Chondrocyte (in vitro differentiated cells): ENCODE data around the gene SIGMAR1. TPM values are rescaled to one million over a fixed set of nuclear protein-coding genes. Genes with fewer than 3 reads are reported as not detected.

Experiments
- DNase-seq: peaks from one replicate; pipeline ENCODE4 v3.0.0; 2021; ENCODE audit warnings: mixed read lengths, low spot score
- H3K27ac Mint-ChIP-seq: one replicate; pipeline ENCODE4 v1.8.0; 2021; ENCODE audit warnings: mild to moderate bottlenecking, moderate library complexity, mixed read lengths; ENCODE audit not compliant: unreplicated experiment
- H3K27me3 Mint-ChIP-seq: 2 replicates; pipeline ENCODE4 v1.8.0; 2021; ENCODE audit warnings: low read depth, mixed read lengths
- H3K36me3 Mint-ChIP-seq: 2 replicates; pipeline ENCODE4 v1.8.0; 2021; ENCODE audit warnings: low read depth, mixed read lengths
- H3K4me1 Mint-ChIP-seq: 2 replicates; pipeline ENCODE4 v1.8.0; 2021; ENCODE audit warnings: low read depth, mild to moderate bottlenecking, mixed read lengths
- H3K4me3 Mint-ChIP-seq: one replicate; pipeline ENCODE4 v1.8.0; 2021; ENCODE audit warnings: mild to moderate bottlenecking, moderate library complexity, mixed read lengths; ENCODE audit not compliant: unreplicated experiment
- H3K9me3 Mint-ChIP-seq: 2 replicates; pipeline ENCODE4 v1.8.0; 2021; ENCODE audit warnings: low read depth, mixed read lengths
- CTCF ChIP-seq: fragments of 200-600 bp; sonication (generic); IDR thresholded peaks from 2 replicates; pipeline ENCODE4 v1.5.0; 2021; ENCODE audit warnings: antibody characterized with exemption, mild to moderate bottlenecking, moderate library complexity
- total RNA-seq: library from RNA; stranded (reverse); gene quantifications from 3 replicates; pipeline ENCODE4 v1.2.1, GENCODE V29; 2021

Gene SIGMAR1
- total RNA-seq, 1 donor from 2014 or later, result 76.7 TPM

GRCh38 chr9:34669809-34670562 lies 32.4 kb upstream of the SIGMAR1 start:
- Mint-ChIP-seq H3K4me3 (no peak overlapping the region), H3K27ac (no peak overlapping the region), H3K9me3 (peaks cover 2% of the 10 kb centered on the region), H3K27me3 (no peaks in the 10 kb centered on the region), H3K36me3 (peaks cover 2% of the 10 kb centered on the region), H3K4me1 (peaks cover 11% of the 10 kb centered on the region)
- DNase-seq, result no peak
- TF ChIP-seq CTCF, result no peak

- no peak for TF ChIP-seq CTCF
- H3K4me3 Mint-ChIP-seq, result peak overlapping the region; percentile 91
- H3K36me3 Mint-ChIP-seq, result peaks cover 2% of the 10 kb centered on the region
- H3K27ac Mint-ChIP-seq, result peak overlapping the region; percentile 97
- no peaks in the 10 kb centered on the region for H3K27me3 Mint-ChIP-seq
- H3K4me1 Mint-ChIP-seq, result peaks cover 20% of the 10 kb centered on the region
- DNase-seq, result no peak
- H3K9me3 Mint-ChIP-seq, result no peaks in the 10 kb centered on the region
These were observed 28.0 kb upstream of the SIGMAR1 start for GRCh38 chr9:34665381-34666250.

- Mint-ChIP-seq H3K4me1 (peaks cover 20% of the 10 kb centered on the region), H3K36me3 (peaks cover 4% of the 10 kb centered on the region), H3K4me3 (peak overlapping the region; percentile 91), H3K27ac (peak overlapping the region; percentile 97), H3K27me3 (no peaks in the 10 kb centered on the region), H3K9me3 (no peaks in the 10 kb centered on the region)
- no peak for TF ChIP-seq CTCF
- no peak for DNase-seq
These were observed 27.4 kb upstream of the SIGMAR1 start for GRCh38 chr9:34665067-34665380.

GRCh38 chr9:34664281-34665066 lies 26.9 kb upstream of the SIGMAR1 start:
- DNase-seq, result no peak
- H3K4me1 Mint-ChIP-seq, result peaks cover 20% of the 10 kb centered on the region
- no peaks in the 10 kb centered on the region for H3K9me3 Mint-ChIP-seq
- TF ChIP-seq CTCF, result peak; percentile 84
- peak overlapping the region; percentile 97 for H3K27ac Mint-ChIP-seq
- peaks cover 4% of the 10 kb centered on the region for H3K36me3 Mint-ChIP-seq
- peak overlapping the region; percentile 91 for H3K4me3 Mint-ChIP-seq
- no peaks in the 10 kb centered on the region for H3K27me3 Mint-ChIP-seq

GRCh38 chr9:34663303-34663605 lies 25.7 kb upstream of the SIGMAR1 start:
- Mint-ChIP-seq H3K27ac (no peak overlapping the region), H3K9me3 (no peaks in the 10 kb centered on the region), H3K27me3 (no peaks in the 10 kb centered on the region), H3K4me1 (peaks cover 20% of the 10 kb centered on the region), H3K4me3 (no peak overlapping the region), H3K36me3 (peaks cover 2% of the 10 kb centered on the region)
- no peak for TF ChIP-seq CTCF
- DNase-seq, result no peak
